ENCODE data around the gene TMSB4Y. TPM values are rescaled to one million over a fixed set of nuclear protein-coding genes. Genes with fewer than 3 reads are reported as not detected.

Gene TMSB4Y
- total RNA-seq, 1 donor from 2014 or later, result not detected

DNA sequence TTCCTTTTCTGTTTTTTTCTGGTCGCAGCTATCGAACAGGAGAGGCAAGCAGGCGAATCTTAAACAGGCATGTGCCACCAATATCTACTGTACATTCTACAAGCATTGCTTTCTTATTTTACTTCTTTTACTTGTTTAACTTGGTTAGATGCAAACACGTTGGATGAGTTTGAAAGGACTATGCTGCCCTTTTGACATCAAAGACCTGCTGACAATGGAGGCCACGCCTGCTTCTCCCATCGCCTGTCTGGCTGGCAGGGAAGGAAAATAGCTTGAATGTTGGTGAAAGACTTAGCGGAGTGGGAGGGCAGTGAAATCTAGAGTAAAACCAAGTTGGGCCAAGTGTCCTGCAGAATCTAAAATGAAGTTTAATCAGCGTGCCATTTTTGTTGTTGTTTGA is 1.5 kb downstream of the TMSB4Y start:
- H3K27me3 ChIP-seq, result no peaks in the 10 kb centered on the region
- TF ChIP-seq POLR2AphosphoS5 (IDR thresholded peaks at IDR 0.05; ENCODE audit: insufficient read depth in 1 of 2, low read depth in 1 of 2) (no peak), POLR2A (IDR thresholded peaks at IDR 0.05) (no peak)
- TF ChIP-seq, protein P1, sequence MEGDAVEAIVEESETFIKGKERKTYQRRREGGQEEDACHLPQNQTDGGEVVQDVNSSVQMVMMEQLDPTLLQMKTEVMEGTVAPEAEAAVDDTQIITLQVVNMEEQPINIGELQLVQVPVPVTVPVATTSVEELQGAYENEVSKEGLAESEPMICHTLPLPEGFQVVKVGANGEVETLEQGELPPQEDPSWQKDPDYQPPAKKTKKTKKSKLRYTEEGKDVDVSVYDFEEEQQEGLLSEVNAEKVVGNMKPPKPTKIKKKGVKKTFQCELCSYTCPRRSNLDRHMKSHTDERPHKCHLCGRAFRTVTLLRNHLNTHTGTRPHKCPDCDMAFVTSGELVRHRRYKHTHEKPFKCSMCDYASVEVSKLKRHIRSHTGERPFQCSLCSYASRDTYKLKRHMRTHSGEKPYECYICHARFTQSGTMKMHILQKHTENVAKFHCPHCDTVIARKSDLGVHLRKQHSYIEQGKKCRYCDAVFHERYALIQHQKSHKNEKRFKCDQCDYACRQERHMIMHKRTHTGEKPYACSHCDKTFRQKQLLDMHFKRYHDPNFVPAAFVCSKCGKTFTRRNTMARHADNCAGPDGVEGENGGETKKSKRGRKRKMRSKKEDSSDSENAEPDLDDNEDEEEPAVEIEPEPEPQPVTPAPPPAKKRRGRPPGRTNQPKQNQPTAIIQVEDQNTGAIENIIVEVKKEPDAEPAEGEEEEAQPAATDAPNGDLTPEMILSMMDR (IDR thresholded peaks at IDR 0.05), result no peak
- H3K9me3 ChIP-seq, result no peaks in the 10 kb centered on the region
- no peaks in the 10 kb centered on the region for H3K36me3 ChIP-seq
- H3K4me3 ChIP-seq, result no peak overlapping the region
- H3K4me1 ChIP-seq, result no peaks in the 10 kb centered on the region
- intact Hi-C loops (cut with DNase I), result no loop called here
- no peak for DNase-seq (ENCODE audit: extremely low spot score in 2 of 2)
- no peak overlapping the region for H3K27ac ChIP-seq

DNA sequence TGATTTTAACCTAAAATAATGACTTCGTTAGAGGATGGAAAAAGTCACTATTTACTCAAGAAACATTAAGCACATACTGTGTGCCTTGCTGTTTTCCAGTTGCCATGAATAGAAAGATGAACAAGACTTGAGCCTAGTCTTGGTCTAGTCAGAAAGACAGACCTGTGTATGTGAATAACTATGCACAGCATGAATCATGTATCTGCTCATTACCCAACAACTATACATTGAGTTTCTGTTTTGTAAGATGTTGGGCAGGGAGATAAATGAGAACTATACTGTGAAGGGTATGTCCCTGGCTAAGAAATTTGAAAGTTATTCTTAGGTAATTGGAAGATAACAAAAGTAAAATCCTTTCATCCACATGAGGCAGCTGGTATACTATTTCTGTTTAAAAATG is 4.3 kb downstream of the TMSB4Y start:
- TF ChIP-seq, protein P1 (IDR thresholded peaks at IDR 0.05), result no peak
- no peak for TF ChIP-seq POLR2A (IDR thresholded peaks at IDR 0.05)
- TF ChIP-seq POLR2AphosphoS5 (IDR thresholded peaks at IDR 0.05; ENCODE audit: insufficient read depth in 1 of 2, low read depth in 1 of 2), result no peak
- no peak overlapping the region for H3K27ac ChIP-seq
- intact Hi-C loops (cut with DNase I), result no loop called here
- no peaks in the 10 kb centered on the region for H3K36me3 ChIP-seq
- DNase-seq (ENCODE audit: extremely low spot score in 2 of 2), result no peak
- no peaks in the 10 kb centered on the region for H3K27me3 ChIP-seq
- no peaks in the 10 kb centered on the region for H3K4me1 ChIP-seq
- H3K9me3 ChIP-seq, result no peaks in the 10 kb centered on the region
- H3K4me3 ChIP-seq, result no peak overlapping the region

DNA sequence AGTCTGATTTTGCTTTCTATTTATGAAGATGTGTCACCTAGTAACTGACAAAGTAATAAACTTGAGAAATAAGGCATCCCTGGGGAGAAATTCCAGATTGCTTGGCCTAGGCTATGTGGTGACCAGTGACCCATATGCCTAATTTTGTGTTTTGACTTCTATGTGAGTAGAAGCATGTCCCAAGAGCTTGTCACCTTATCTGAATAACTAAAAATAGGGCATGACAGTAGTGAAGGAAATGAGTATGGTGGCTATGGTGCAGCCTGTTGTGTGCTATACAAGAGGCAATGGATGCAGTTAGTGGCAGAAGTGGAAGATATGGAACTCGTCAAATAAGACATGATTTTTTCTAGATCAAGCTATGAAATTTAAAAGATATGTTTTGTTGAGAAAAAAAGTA is 15.3 kb downstream of the TMSB4Y start:
- Histone ChIP-seq H3K9me3 (no peaks in the 10 kb centered on the region), H3K36me3 (no peaks in the 10 kb centered on the region), H3K4me1 (no peaks in the 10 kb centered on the region), H3K27me3 (no peaks in the 10 kb centered on the region), H3K4me3 (no peak overlapping the region), H3K27ac (no peak overlapping the region)
- no peak for DNase-seq (ENCODE audit: extremely low spot score in 2 of 2)
- intact Hi-C loops (cut with DNase I), result no loop called here
- TF ChIP-seq POLR2AphosphoS5 (IDR thresholded peaks at IDR 0.05; ENCODE audit: insufficient read depth in 1 of 2, low read depth in 1 of 2) (no peak), POLR2A (IDR thresholded peaks at IDR 0.05) (no peak)
- TF ChIP-seq, protein P1 (IDR thresholded peaks at IDR 0.05), result no peak

DNA sequence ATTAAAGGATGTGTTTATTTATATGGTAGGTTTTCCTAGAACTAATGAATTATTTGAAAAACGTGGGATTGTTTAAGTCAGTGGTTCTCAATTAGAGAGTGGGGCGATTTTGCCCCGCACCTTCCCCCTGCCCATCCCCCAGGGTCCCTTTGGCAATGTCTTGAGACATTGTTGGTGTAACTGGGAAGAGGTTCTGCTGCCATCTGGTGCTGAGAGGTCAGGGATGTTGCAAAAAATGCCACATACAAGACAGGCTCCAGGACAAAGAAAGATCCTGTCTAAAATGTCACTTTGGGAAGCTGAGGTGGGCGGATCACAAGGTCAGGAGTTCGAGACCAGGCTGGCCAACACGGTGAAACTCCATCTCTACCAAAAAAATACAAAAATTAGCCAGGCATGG is 25.8 kb downstream of the TMSB4Y start:
- Histone ChIP-seq H3K36me3 (no peaks in the 10 kb centered on the region), H3K4me1 (no peaks in the 10 kb centered on the region), H3K27ac (no peak overlapping the region), H3K4me3 (no peak overlapping the region), H3K27me3 (no peaks in the 10 kb centered on the region), H3K9me3 (no peaks in the 10 kb centered on the region)
- DNase-seq (ENCODE audit: extremely low spot score in 2 of 2), result no peak
- intact Hi-C loops (cut with DNase I), result no loop called here
- TF ChIP-seq POLR2A (IDR thresholded peaks at IDR 0.05) (no peak), POLR2AphosphoS5 (IDR thresholded peaks at IDR 0.05; ENCODE audit: insufficient read depth in 1 of 2, low read depth in 1 of 2) (no peak)
- TF ChIP-seq, protein P1 (IDR thresholded peaks at IDR 0.05), result no peak

DNA sequence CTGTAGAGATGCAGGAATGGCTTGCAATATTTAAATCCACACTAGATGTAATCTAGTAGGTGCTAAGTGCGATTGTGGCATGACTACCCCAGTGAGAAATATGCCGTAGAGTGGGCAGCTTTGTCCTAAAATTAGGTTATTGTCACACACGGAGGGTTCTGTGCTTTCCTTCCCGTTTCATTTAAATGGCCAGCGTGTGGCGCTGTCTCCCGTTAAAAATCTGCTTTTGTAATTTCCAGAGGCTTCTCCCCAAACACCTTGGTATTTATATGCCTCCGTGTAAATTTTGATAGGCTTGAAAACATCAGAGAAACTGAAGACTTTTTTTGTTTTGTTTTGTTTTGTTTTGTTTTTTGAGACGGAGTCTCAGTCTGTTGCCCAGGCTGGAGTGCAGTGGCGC is 34.9 kb downstream of the TMSB4Y start:
- no peaks in the 10 kb centered on the region for H3K9me3 ChIP-seq
- intact Hi-C loops (cut with DNase I), result no loop called here
- TF ChIP-seq POLR2A (IDR thresholded peaks at IDR 0.05) (no peak), POLR2AphosphoS5 (IDR thresholded peaks at IDR 0.05; ENCODE audit: insufficient read depth in 1 of 2, low read depth in 1 of 2) (no peak)
- TF ChIP-seq, protein P1 (IDR thresholded peaks at IDR 0.05), result no peak

More for the DNA sequence above, 34.9 kb downstream of the TMSB4Y start:
- DNase-seq (ENCODE audit: extremely low spot score in 2 of 2), result no peak
- Histone ChIP-seq H3K4me3 (no peak overlapping the region), H3K27me3 (no peaks in the 10 kb centered on the region), H3K36me3 (no peaks in the 10 kb centered on the region), H3K27ac (no peak overlapping the region), H3K4me1 (no peaks in the 10 kb centered on the region)

Measured in vagina (tissue), 2 donors.